ENCODE measurements around the gene NECTIN1. TPM values are rescaled to one million over a fixed set of nuclear protein-coding genes. Genes with fewer than 3 reads are reported as not detected.

The NECTIN1 gene
- total RNA-seq, 1 donor from 2014 or later, result 19.5 TPM

- peaks cover 4% of the 10 kb centered on the region for H3K27me3 Mint-ChIP-seq (ENCODE audit: insufficient read depth, low read depth)
- H3K36me3 Mint-ChIP-seq, result no peaks in the 10 kb centered on the region
- no peaks in the 10 kb centered on the region for H3K9me3 Mint-ChIP-seq
- no peak overlapping the region for H2AFZ ChIP-seq (replicated peaks)
- no peaks in the 10 kb centered on the region for H3K27me3 ChIP-seq
- no peak overlapping the region for H3K27ac Mint-ChIP-seq
- H3K9ac ChIP-seq, result no peak overlapping the region
- H3K9me3 ChIP-seq (ENCODE audit: low read depth), result no peaks in the 10 kb centered on the region
- TF ChIP-seq EZH2 (IDR thresholded peaks at IDR 0.05), result no peak
- no peak for TF ChIP-seq CTCF (IDR thresholded peaks at IDR 0.05)
- no peak for TF ChIP-seq EZH2phosphoT487 (IDR thresholded peaks at IDR 0.05)
- no peak overlapping the region for H3K4me3 ChIP-seq
- H3K27ac ChIP-seq, result no peak overlapping the region
- H3F3A ChIP-seq (ENCODE audit: low read depth), result peaks cover 11% of the 10 kb centered on the region
- no peaks in the 10 kb centered on the region for H3K36me3 ChIP-seq
- H3K79me2 ChIP-seq (ENCODE audit: low read depth), result peaks cover 97% of the 10 kb centered on the region
- H3K4me1 Mint-ChIP-seq, result peaks cover 71% of the 10 kb centered on the region
- peak; percentile 58 for DNase-seq (ENCODE audit: low spot score)
- H3K4me3 Mint-ChIP-seq, result no peak overlapping the region
- peaks cover 100% of the 10 kb centered on the region for H4K20me1 ChIP-seq (ENCODE audit: low read depth)
- H3K4me2 ChIP-seq, result peak overlapping the region; percentile 51
- peaks cover 66% of the 10 kb centered on the region for H3K4me1 ChIP-seq
Measured at GRCh38 chr11:119696378-119697222, 32.4 kb downstream of the NECTIN1 start.

- Histone ChIP-seq H3K4me2 (no peak overlapping the region), H3F3A (ENCODE audit: low read depth) (peaks cover 11% of the 10 kb centered on the region), H3K4me1 (peaks cover 79% of the 10 kb centered on the region), H4K20me1 (ENCODE audit: low read depth) (peaks cover 100% of the 10 kb centered on the region), H3K27me3 (no peaks in the 10 kb centered on the region), H3K9me3 (ENCODE audit: low read depth) (no peaks in the 10 kb centered on the region), H3K27ac (no peak overlapping the region), H3K36me3 (no peaks in the 10 kb centered on the region), H2AFZ (replicated peaks) (no peak overlapping the region), H3K79me2 (ENCODE audit: low read depth) (peaks cover 100% of the 10 kb centered on the region), H3K9ac (no peak overlapping the region), H3K4me3 (no peak overlapping the region)
- Mint-ChIP-seq H3K9me3 (no peaks in the 10 kb centered on the region), H3K4me3 (no peak overlapping the region), H3K36me3 (peaks cover 3% of the 10 kb centered on the region), H3K27ac (peak overlapping the region; percentile 76), H3K4me1 (peaks cover 73% of the 10 kb centered on the region), H3K27me3 (ENCODE audit: insufficient read depth, low read depth) (peaks cover 4% of the 10 kb centered on the region)
- no peak for DNase-seq (ENCODE audit: low spot score)
- TF ChIP-seq EZH2phosphoT487 (IDR thresholded peaks at IDR 0.05) (no peak), CTCF (IDR thresholded peaks at IDR 0.05) (no peak), EZH2 (IDR thresholded peaks at IDR 0.05) (no peak)
Measured at GRCh38 chr11:119694334-119694733, 34.7 kb downstream of the NECTIN1 start.

GRCh38 chr11:119693253-119693815, 35.7 kb downstream of the NECTIN1 start:
- no peak overlapping the region for H3K4me3 Mint-ChIP-seq
- Histone ChIP-seq H3K4me3 (no peak overlapping the region), H3K27ac (no peak overlapping the region), H3K36me3 (no peaks in the 10 kb centered on the region), H3K79me2 (ENCODE audit: low read depth) (peaks cover 99% of the 10 kb centered on the region), H4K20me1 (ENCODE audit: low read depth) (peaks cover 100% of the 10 kb centered on the region), H3K9ac (no peak overlapping the region), H3K27me3 (no peaks in the 10 kb centered on the region), H3K4me1 (peaks cover 83% of the 10 kb centered on the region), H2AFZ (replicated peaks) (no peak overlapping the region), H3K4me2 (peak overlapping the region; percentile 38), H3K9me3 (ENCODE audit: low read depth) (no peaks in the 10 kb centered on the region), H3F3A (ENCODE audit: low read depth) (peaks cover 11% of the 10 kb centered on the region)
- peak overlapping the region; percentile 76 for H3K27ac Mint-ChIP-seq
- H3K9me3 Mint-ChIP-seq, result no peaks in the 10 kb centered on the region
- peaks cover 78% of the 10 kb centered on the region for H3K4me1 Mint-ChIP-seq
- TF ChIP-seq EZH2phosphoT487 (IDR thresholded peaks at IDR 0.05) (no peak), CTCF (IDR thresholded peaks at IDR 0.05) (no peak), EZH2 (IDR thresholded peaks at IDR 0.05) (no peak)
- DNase-seq (ENCODE audit: low spot score), result no peak
- H3K36me3 Mint-ChIP-seq, result peaks cover 3% of the 10 kb centered on the region
- H3K27me3 Mint-ChIP-seq (ENCODE audit: insufficient read depth, low read depth), result peaks cover 4% of the 10 kb centered on the region

Measured in neural progenitor cell (in vitro differentiated cells).